GM10248 (cell line): Measurements from ENCODE around the gene CFAP97D1.

Source experiments
- CTCF ChIA-PET: fragments of 300-600 bp; sonication (Branson Sonifier 250); formaldehyde crosslinking; extraction: SDS; loops from one replicate; lab custom pipeline; 2021; ENCODE audit warnings: antibody characterized with exemption; lab: Yijun Ruan, JAX
- POLR2A ChIA-PET: fragments of 350-650 bp; sonication (Branson Sonifier 250); formaldehyde crosslinking; extraction: SDS; loops from one replicate; lab custom pipeline; 2020; ENCODE audit warnings: antibody characterized with exemption; lab: Yijun Ruan, JAX
- DNase-seq: peaks from one replicate; pipeline ENCODE4 v3.0.0; 2012; ENCODE audit errors: extremely low spot score
- TF ChIP-seq, protein P1 (sequence below): IDR thresholded peaks from 2 replicates; pipeline ENCODE4 v1.5.1; 2012; ENCODE audit warnings: mild to moderate bottlenecking, low read depth; ENCODE audit errors: extremely low read depth, missing control alignments, control extremely low read depth

Gene CFAP97D1

GRCh38 chr17:43831633-43832032, 51.4 kb downstream of the CFAP97D1 start:
- TF ChIP-seq, protein P1, sequence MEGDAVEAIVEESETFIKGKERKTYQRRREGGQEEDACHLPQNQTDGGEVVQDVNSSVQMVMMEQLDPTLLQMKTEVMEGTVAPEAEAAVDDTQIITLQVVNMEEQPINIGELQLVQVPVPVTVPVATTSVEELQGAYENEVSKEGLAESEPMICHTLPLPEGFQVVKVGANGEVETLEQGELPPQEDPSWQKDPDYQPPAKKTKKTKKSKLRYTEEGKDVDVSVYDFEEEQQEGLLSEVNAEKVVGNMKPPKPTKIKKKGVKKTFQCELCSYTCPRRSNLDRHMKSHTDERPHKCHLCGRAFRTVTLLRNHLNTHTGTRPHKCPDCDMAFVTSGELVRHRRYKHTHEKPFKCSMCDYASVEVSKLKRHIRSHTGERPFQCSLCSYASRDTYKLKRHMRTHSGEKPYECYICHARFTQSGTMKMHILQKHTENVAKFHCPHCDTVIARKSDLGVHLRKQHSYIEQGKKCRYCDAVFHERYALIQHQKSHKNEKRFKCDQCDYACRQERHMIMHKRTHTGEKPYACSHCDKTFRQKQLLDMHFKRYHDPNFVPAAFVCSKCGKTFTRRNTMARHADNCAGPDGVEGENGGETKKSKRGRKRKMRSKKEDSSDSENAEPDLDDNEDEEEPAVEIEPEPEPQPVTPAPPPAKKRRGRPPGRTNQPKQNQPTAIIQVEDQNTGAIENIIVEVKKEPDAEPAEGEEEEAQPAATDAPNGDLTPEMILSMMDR, result no peak
- POLR2A ChIA-PET, result no interaction called here
- CTCF ChIA-PET, result interaction anchor here (1.5 to 8.1 kb wide), 2 partner anchors 14 to 47 kb away, joined by 3 to 44 read pairs; partner anchors contain the start of gene CD300LG
- DNase-seq, result no peak

DNA sequence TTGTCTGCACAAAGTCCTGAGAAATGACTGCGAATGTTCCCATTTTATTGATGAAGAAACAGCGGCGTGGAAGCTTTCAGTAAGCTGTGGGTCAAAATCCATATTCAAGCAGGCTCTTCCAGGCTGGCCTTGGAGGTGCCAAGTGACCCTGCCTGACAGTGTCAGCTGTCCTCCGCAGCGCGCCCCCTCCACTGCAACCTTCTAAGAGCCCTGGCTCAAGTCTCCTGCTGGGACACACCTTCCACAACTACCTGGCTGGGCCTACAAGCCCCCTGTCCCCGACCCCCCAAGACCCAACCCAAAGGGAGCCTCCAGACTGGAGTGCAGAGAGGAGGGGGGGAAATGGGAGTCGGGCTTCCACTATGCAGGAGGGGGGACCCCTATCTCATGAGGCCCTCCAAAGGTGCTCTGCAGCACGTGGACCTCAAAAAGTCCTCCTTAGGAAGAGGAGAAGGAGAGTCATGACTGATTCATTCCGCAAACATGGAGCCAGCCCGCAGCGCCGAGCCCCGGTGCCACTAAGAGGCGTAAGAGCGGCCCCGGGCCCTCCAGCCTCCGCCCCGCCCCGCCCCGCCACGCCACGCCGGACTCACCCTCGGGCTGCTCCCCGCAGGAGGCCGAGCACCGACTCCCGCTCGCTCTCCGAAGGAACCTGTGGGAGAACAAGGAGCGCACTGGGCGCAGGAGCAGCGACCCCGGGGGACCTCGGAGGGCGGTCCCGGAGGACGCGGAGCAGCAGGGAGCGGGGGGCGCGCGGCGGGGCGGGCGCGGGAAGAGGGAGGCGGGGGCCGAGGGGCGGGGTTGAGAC, 52.1 kb downstream of the CFAP97D1 start:
- CTCF ChIA-PET, result interaction anchor here (8.1 kb wide), 1 partner anchor 14 kb away, joined by 44 read pairs; the partner anchor contains the start of gene CD300LG
- no peak for DNase-seq
- POLR2A ChIA-PET, result no interaction called here
- TF ChIP-seq, protein P1, result no peak

DNA sequence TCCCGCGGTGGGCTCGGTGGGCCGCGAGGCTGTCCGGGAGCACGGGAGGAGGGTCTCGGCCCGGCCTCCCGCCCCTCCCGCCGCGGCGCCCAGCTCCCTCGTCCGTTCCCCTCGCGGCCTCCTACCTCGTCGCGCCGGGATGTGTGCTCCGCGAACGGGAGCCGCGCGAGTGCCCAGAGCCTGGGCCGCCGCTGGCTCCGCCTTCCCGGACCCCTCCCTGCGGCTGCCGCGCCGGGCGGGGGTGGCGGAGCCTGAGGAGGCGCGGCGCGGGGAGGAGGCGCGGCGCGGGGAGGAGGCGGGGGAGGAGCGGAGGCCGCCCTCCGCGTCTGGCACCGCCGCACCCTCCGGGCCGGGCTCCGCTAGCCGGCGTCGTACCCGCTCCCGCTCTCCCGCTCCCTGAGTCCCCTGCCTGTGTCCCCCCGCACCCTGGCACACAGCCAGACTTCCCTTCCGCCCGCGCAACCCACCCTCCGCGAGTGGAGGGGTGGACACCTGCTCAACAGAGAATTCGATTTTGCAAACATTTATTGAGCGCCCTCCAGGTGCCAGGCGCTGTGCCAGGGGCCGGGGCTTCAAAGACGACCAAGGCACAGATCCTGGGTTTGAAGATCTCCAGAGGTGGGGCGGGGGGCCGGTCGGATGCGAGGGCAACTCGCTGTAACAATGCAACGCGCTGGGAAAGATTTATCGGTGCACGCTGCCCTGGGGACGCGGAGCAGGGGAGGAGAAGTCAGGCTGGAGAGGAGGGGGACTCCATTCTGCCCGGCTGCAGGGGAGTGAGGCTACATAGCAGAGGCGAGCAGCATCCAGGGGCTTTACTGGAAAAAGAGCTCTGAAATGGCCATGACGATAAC, 53.0 kb downstream of the CFAP97D1 start, which contains the start of gene MPP3:
TSS of gene MPP3 (minus strand) at position 171 of the 854 bp plus-strand sequence. CDS start 1,240 bp downstream, outside the sequence.
- TF ChIP-seq, protein P1, result no peak
- DNase-seq, result peak; percentile 40
- ChIA-PET POLR2A (no interaction called here), CTCF (interaction anchor here (8.1 kb wide), 1 partner anchor 13 kb away, joined by 44 read pairs; the partner anchor contains the start of gene CD300LG)

- TF ChIP-seq, protein P1, result no peak
- ChIA-PET POLR2A (no interaction called here), CTCF (interaction anchor here (1.2 kb wide), 1 partner anchor 11 kb away, joined by 5 read pairs; no protein-coding TSS in a partner anchor)
- DNase-seq, result no peak
Measured at GRCh38 chr17:43834106-43834505, 53.9 kb downstream of the CFAP97D1 start.
